HEK293 (cell line): Measurements from ENCODE around the gene TSPAN2.

Source experiments
- CTCF ChIA-PET: fragments of 350-600 bp; formaldehyde crosslinking; extraction: SDS; loops from one replicate; lab custom pipeline; 2021; ENCODE audit warnings: antibody characterized with exemption; lab: Yijun Ruan, JAX
- POLR2A ChIA-PET: fragments of 300-600 bp; formaldehyde crosslinking; extraction: SDS; loops from one replicate; lab custom pipeline; 2020; ENCODE audit warnings: antibody characterized with exemption, inconsistent platforms; lab: Yijun Ruan, JAX
- H3K27ac ChIP-seq: fragments of 200-500 bp; sonication (Bioruptor generic); 2 replicates; pipeline ENCODE4 v1.5.1; 2014; ENCODE audit warnings: low read depth, low read length, control low read depth, inconsistent platforms; ENCODE audit errors: extremely low read depth
- H3K36me3 ChIP-seq, 2 experiments: fragments of 200-500 bp in 1 of 2; sonication (Bioruptor generic) in 1 of 2; 1 replicate in 1 of 2; 2 replicates in 1 of 2; pipeline ENCODE4 v1.5.1; 2014 to 2017; ENCODE audit warnings: inconsistent platforms in 2 of 2, low read length in 2 of 2; ENCODE audit not compliant: control insufficient read depth in 2 of 2, insufficient read depth in 1 of 2
- H3K4me1 ChIP-seq: fragments of 200-500 bp; sonication (Bioruptor generic); 2 replicates; pipeline ENCODE4 v1.5.1; 2014; ENCODE audit warnings: mild to moderate bottlenecking, low read length, inconsistent platforms; ENCODE audit not compliant: control insufficient read depth, insufficient read depth
- H3K4me3 ChIP-seq: 2 replicates; pipeline ENCODE4 v1.5.1; 2011; ENCODE audit warnings: low read depth, mild to moderate bottlenecking, control low read depth, low read length, moderate library complexity
- H3K9me3 ChIP-seq: fragments of 200-500 bp; sonication (Bioruptor generic); 2 replicates; pipeline ENCODE4 v1.5.1; 2014; ENCODE audit warnings: low read depth, low read length, inconsistent platforms; ENCODE audit not compliant: control insufficient read depth, insufficient read depth
- GFI1B ChIP-seq: fragments of 450-650 bp; formaldehyde crosslinking; IDR thresholded peaks from 2 replicates; pipeline ENCODE4 v1.5.1; 2016; ENCODE audit warnings: missing biosample characterization, missing genetic modification characterization
- GLI2 ChIP-seq: fragments of 450-650 bp; formaldehyde crosslinking; IDR thresholded peaks from 2 replicates; pipeline ENCODE4; 2017; ENCODE audit warnings: missing biosample characterization, missing genetic modification characterization, low read depth, borderline replicate concordance
- GLIS2 ChIP-seq: fragments of 450-650 bp; formaldehyde crosslinking; IDR thresholded peaks from 2 replicates; pipeline ENCODE4 v1.5.1; 2016; ENCODE audit warnings: missing biosample characterization, missing genetic modification characterization
- IKZF3 ChIP-seq: fragments of 450-650 bp; IDR thresholded peaks from 2 replicates; pipeline ENCODE4 v1.5.0; 2018; ENCODE audit warnings: missing biosample characterization, mild to moderate bottlenecking, missing genetic modification characterization, moderate library complexity
- KLF10 ChIP-seq: fragments of 450-650 bp; IDR thresholded peaks from 2 replicates; pipeline ENCODE4 v1.5.1; 2018; ENCODE audit warnings: missing biosample characterization, mild to moderate bottlenecking, missing genetic modification characterization
- ZFHX2 ChIP-seq: fragments of 450-650 bp; formaldehyde crosslinking; conservative IDR thresholded peaks from 2 replicates; pipeline ENCODE4 v1.5.1; 2016; ENCODE audit warnings: missing biosample characterization, missing genetic modification characterization
- ZNF112 ChIP-seq: fragments of 450-650 bp; formaldehyde crosslinking; IDR thresholded peaks from 2 replicates; pipeline ENCODE4 v1.5.0; 2017; ENCODE audit warnings: missing biosample characterization, missing genetic modification characterization
- ZNF155 ChIP-seq: fragments of 450-650 bp; formaldehyde crosslinking; IDR thresholded peaks from 2 replicates; pipeline ENCODE4 v1.5.1; 2016; ENCODE audit warnings: missing biosample characterization, missing genetic modification characterization
- ZNF266 ChIP-seq: fragments of 450-650 bp; formaldehyde crosslinking; IDR thresholded peaks from 2 replicates; pipeline ENCODE4 v1.5.1; 2016; ENCODE audit warnings: missing biosample characterization, missing genetic modification characterization, low read depth
- ZNF335 ChIP-seq: fragments of 450-650 bp; formaldehyde crosslinking; conservative IDR thresholded peaks from 2 replicates; pipeline ENCODE4 v1.5.1; 2016; ENCODE audit warnings: missing biosample characterization, missing genetic modification characterization
- ZNF354C ChIP-seq: fragments of 450-650 bp; formaldehyde crosslinking; IDR thresholded peaks from 2 replicates; pipeline ENCODE4 v1.5.1; 2016; ENCODE audit warnings: missing biosample characterization, missing genetic modification characterization, low read depth, borderline replicate concordance
- ZNF580 ChIP-seq: fragments of 450-650 bp; formaldehyde crosslinking; IDR thresholded peaks from 2 replicates; pipeline ENCODE4 v1.5.1; 2016; ENCODE audit warnings: missing biosample characterization, missing genetic modification characterization
- ZNF621 ChIP-seq: fragments of 450-650 bp; formaldehyde crosslinking; IDR thresholded peaks from 2 replicates; pipeline ENCODE4 v1.5.1; 2017; ENCODE audit warnings: missing biosample characterization, missing genetic modification characterization
- ZNF654 ChIP-seq: fragments of 450-650 bp; formaldehyde crosslinking; IDR thresholded peaks from 2 replicates; pipeline ENCODE4 v1.5.1; 2016; ENCODE audit warnings: low read depth, missing biosample characterization, missing genetic modification characterization
- ZNF701 ChIP-seq: fragments of 450-650 bp; formaldehyde crosslinking; IDR thresholded peaks from 2 replicates; pipeline ENCODE4 v1.5.1; 2016; ENCODE audit warnings: missing biosample characterization, missing genetic modification characterization
- ZSCAN18 ChIP-seq: fragments of 450-650 bp; formaldehyde crosslinking; IDR thresholded peaks from 2 replicates; pipeline ENCODE4 v1.5.1; 2016; ENCODE audit warnings: missing biosample characterization, missing genetic modification characterization
- TF ChIP-seq, protein P1 (sequence below): fragments of 450-650 bp; formaldehyde crosslinking; IDR thresholded peaks from 2 replicates; pipeline ENCODE4 v1.5.1; 2016; ENCODE audit warnings: missing biosample characterization, missing genetic modification characterization
- TF ChIP-seq, protein P2 (sequence below): fragments of 450-650 bp; formaldehyde crosslinking; IDR thresholded peaks from 2 replicates; pipeline ENCODE4 v1.5.1; 2016; ENCODE audit warnings: missing biosample characterization, missing genetic modification characterization
- TF ChIP-seq, protein P3 (sequence below): fragments of 450-650 bp; formaldehyde crosslinking; IDR thresholded peaks from 2 replicates; pipeline ENCODE4 v1.5.1; 2016; ENCODE audit warnings: missing biosample characterization, missing genetic modification characterization

Gene TSPAN2

DNA sequence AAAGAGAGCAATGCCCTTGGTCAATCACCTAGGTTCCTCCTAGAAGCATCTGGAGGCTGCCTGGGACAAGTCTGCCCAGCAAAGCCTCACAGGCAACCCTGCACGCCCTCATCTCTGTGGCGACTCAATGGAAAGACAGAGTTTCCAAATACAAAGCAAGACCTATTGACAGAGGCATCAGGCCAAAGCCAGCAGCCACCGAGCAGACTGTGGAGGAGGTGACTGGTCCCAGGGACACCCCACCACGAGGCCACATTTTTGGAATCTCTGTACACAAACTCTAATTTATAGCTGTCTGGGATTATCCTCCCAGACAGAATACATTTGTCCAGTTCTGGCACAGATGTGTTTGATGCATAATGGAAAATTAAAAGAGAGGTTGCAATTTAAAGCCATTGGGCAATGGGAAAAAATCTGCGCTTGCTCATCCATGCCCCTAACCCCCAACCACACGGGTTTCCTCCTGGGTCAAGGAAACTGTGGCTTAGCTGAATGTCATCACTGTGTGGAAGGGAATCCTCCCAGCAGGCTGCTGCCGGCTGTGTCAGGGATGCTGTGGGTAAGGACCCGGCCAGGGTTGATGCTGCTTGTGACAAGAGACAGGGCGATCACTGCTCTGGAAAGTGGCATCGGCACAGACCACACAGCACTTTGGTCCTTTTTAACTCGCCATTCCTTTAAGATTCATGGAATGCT, 14.3 kb downstream of the TSPAN2 start:
- ChIA-PET CTCF (interaction anchor here (0.6 kb wide), 1 partner anchor 632 kb away, joined by 3 read pairs; no protein-coding TSS in a partner anchor), POLR2A (no interaction called here)
- Histone ChIP-seq H3K4me3 (no peak overlapping the region), H3K36me3 (no peaks in the 10 kb centered on the region), H3K27ac (no peak overlapping the region), H3K4me1 (no peaks in the 10 kb centered on the region), H3K9me3 (no peaks in the 10 kb centered on the region)
- TF ChIP-seq ZNF621: no peak
- TF ChIP-seq ZNF654 (tag by site-specific recombination): no peak
- no peak for TF ChIP-seq ZNF580 (tag by site-specific recombination)
- no peak for TF ChIP-seq ZSCAN18
- TF ChIP-seq ZNF155 (tag by site-specific recombination): no peak
- TF ChIP-seq, protein P1, sequence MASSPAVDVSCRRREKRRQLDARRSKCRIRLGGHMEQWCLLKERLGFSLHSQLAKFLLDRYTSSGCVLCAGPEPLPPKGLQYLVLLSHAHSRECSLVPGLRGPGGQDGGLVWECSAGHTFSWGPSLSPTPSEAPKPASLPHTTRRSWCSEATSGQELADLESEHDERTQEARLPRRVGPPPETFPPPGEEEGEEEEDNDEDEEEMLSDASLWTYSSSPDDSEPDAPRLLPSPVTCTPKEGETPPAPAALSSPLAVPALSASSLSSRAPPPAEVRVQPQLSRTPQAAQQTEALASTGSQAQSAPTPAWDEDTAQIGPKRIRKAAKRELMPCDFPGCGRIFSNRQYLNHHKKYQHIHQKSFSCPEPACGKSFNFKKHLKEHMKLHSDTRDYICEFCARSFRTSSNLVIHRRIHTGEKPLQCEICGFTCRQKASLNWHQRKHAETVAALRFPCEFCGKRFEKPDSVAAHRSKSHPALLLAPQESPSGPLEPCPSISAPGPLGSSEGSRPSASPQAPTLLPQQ (tag by site-specific recombination): no peak
- TF ChIP-seq GLIS2 (tag by site-specific recombination): no peak
- TF ChIP-seq ZNF701: no peak
- TF ChIP-seq ZFHX2 (tag by site-specific recombination): no peak
- no peak for TF ChIP-seq ZNF112 (tag by site-specific recombination)
- no peak for TF ChIP-seq GFI1B (tag by site-specific recombination)
- no peak for TF ChIP-seq ZNF266 (tag by site-specific recombination)
- TF ChIP-seq, protein P2, sequence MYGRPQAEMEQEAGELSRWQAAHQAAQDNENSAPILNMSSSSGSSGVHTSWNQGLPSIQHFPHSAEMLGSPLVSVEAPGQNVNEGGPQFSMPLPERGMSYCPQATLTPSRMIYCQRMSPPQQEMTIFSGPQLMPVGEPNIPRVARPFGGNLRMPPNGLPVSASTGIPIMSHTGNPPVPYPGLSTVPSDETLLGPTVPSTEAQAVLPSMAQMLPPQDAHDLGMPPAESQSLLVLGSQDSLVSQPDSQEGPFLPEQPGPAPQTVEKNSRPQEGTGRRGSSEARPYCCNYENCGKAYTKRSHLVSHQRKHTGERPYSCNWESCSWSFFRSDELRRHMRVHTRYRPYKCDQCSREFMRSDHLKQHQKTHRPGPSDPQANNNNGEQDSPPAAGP (tag by site-specific recombination): no peak
- TF ChIP-seq, protein P3, sequence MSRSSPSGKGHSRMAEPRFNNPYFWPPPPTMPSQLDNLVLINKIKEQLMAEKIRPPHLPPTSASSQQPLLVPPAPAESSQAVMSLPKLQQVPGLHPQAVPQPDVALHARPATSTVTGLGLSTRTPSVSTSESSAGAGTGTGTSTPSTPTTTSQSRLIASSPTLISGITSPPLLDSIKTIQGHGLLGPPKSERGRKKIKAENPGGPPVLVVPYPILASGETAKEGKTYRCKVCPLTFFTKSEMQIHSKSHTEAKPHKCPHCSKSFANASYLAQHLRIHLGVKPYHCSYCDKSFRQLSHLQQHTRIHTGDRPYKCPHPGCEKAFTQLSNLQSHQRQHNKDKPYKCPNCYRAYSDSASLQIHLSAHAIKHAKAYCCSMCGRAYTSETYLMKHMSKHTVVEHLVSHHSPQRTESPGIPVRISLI (tag by site-specific recombination): no peak

GRCh38 chr1:115073298-115074087, 15.8 kb downstream of the TSPAN2 start:
- Histone ChIP-seq H3K27ac (no peak overlapping the region), H3K4me1 (no peaks in the 10 kb centered on the region), H3K36me3 (no peaks in the 10 kb centered on the region), H3K4me3 (no peak overlapping the region), H3K9me3 (no peaks in the 10 kb centered on the region)
- POLR2A ChIA-PET: no interaction called here
- CTCF ChIA-PET: no interaction called here
- TF ChIP-seq KLF10 (tag by site-specific recombination) (no peak), ZNF354C (tag by site-specific recombination) (no peak), GLI2 (tag by site-specific recombination) (no peak), ZNF335 (no peak), IKZF3 (tag by site-specific recombination) (no peak)
